GM12864 (cell line): ENCODE data around the gene ZNF726.
"Not testable (repeated sequence)": the region's sequence is repeated elsewhere in the genome, so short reads cannot be mapped to it uniquely, and the experiment has no call there.

Source experiments
- DNase-seq: peaks from one replicate; pipeline ENCODE4 v3.0.0-alpha.2; 2011; ENCODE audit warnings: low read depth
- H3K4me3 ChIP-seq: 2 replicates; pipeline ENCODE4 v1.5.1; 2011; ENCODE audit warnings: mild to moderate bottlenecking, low read depth, low read length, control low read depth
- TF ChIP-seq, protein P1 (sequence below): IDR thresholded peaks from 2 replicates; pipeline ENCODE4 v1.5.1; 2011; ENCODE audit warnings: low read depth, mild to moderate bottlenecking, moderate library complexity, low read length, control low read depth, inconsistent platforms; ENCODE audit errors: missing control alignments

Gene ZNF726

GRCh38 chr19:23971598-23971997 lies 56.9 kb downstream of the ZNF726 start:
- TF ChIP-seq, protein P1, sequence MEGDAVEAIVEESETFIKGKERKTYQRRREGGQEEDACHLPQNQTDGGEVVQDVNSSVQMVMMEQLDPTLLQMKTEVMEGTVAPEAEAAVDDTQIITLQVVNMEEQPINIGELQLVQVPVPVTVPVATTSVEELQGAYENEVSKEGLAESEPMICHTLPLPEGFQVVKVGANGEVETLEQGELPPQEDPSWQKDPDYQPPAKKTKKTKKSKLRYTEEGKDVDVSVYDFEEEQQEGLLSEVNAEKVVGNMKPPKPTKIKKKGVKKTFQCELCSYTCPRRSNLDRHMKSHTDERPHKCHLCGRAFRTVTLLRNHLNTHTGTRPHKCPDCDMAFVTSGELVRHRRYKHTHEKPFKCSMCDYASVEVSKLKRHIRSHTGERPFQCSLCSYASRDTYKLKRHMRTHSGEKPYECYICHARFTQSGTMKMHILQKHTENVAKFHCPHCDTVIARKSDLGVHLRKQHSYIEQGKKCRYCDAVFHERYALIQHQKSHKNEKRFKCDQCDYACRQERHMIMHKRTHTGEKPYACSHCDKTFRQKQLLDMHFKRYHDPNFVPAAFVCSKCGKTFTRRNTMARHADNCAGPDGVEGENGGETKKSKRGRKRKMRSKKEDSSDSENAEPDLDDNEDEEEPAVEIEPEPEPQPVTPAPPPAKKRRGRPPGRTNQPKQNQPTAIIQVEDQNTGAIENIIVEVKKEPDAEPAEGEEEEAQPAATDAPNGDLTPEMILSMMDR, result no peak
- no peak overlapping the region for H3K4me3 ChIP-seq
- DNase-seq, result no peak

DNA sequence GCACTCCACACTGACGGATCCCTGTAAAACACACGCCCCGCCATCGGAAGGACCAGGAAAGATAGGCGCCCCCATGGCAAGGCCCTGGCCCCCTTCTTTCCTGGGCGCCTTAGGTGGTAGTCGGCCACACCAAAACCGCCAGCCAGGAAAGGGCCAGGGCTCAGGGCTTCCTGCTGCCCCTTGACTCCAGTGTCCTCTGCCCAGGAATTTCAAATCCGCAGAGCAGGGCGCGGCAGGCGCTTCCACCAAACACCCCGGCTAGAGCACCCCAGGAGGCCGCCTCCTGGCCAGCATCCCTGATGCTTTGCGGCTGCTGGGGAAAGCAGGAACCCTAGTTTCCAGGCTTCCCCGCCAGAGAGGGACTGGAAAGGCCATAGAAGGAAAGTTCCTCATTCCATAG lies 57.5 kb downstream of the ZNF726 start:
- no peak for DNase-seq
- H3K4me3 ChIP-seq, result no peak overlapping the region
- TF ChIP-seq, protein P1, result no peak

GRCh38 chr19:23974941-23975340 lies 60.3 kb downstream of the ZNF726 start:
- H3K4me3 ChIP-seq, result no peak overlapping the region
- TF ChIP-seq, protein P1, result no peak
- DNase-seq, result no peak

DNA sequence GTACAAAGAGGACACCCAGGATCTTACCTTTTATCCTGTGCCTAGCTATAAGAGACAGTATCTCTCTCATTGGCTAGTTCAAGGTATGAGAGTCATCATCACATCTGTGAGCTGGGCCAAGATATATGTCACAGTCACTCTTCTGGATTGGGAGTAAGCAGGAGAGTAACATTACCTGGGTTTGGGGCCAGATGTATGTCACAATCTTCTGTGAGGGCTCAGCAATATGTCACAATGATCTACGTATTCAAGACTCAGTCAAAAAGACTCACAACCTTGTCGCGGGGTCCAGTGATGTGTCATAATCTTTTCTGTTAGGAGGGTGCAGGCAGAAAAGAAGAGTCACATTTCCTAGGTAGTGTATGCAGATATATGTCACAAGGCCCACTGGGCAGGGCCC lies 61.9 kb downstream of the ZNF726 start:
- DNase-seq, result not testable (repeated sequence)

DNA sequence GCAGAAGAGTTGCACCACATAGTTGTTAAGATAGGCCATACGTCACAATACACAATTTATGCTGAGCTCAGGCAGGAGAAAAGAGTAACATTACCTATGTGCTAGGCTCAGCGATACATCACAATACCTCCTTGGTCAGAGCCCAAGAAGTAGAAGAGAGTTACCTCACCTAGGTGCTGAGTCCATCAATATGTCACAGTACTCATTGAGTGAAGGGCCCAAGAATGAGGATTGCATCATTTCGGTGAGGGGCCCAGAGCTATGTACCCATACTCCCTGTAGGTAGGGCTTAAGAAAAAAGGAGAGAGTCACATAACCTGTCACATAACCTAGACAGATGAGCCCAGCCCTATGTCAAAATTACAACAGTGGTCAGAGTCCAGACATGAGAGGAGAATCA lies 62.6 kb downstream of the ZNF726 start:
- not testable (repeated sequence) for H3K4me3 ChIP-seq, DNase-seq

More for the DNA sequence above, 61.9 kb downstream of the ZNF726 start:
- not testable (repeated sequence) for H3K4me3 ChIP-seq

DNA sequence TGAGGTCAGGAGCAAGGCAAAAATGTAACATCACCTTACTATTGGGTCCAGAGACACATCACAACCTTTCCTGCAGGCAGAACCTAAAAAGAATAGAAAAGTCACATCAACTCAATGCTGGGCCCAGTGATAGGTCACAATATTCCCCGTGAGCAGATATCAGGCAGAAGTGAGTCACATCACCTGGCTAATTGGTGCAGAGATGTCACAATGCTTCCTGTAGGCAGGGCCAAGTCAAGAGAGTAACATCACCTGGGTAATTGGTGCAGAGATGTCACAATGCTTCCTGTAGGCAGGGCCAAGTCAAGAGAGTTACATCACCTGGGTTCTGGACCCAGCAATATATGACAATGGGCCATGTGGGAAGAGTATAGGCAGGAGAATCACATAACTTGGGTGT lies 63.4 kb downstream of the ZNF726 start:
- DNase-seq, result no peak
- TF ChIP-seq, protein P1, result no peak
- no peak overlapping the region for H3K4me3 ChIP-seq

DNA sequence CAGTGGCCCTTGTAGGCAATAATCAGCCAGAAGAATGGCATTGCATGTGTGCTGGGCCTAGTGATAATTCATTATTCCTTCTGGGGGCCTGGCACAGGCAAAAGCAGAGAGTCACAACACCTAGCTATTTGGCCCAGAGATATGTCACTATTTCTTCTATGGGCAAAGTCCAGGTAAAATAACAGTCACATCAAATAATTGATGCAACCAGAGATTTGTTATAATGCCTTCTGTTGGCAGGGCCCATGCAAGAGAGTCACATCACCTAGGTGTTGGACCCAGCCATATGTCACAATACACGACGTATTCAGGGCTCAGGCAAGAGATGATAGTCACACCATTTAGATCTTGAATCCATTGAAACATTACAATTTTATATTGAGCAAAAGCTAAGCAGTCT lies 66.1 kb downstream of the ZNF726 start:
- no peak overlapping the region for H3K4me3 ChIP-seq
- TF ChIP-seq, protein P1, result no peak
- DNase-seq, result no peak

GRCh38 chr19:23981863-23982262 lies 67.2 kb downstream of the ZNF726 start:
- DNase-seq, result no peak
- TF ChIP-seq, protein P1, result no peak
- no peak overlapping the region for H3K4me3 ChIP-seq
